Thyroid gland (tissue), 4 donors: ENCODE results near the gene EML5.

Experiments used
- CTCF ChIP-seq, 6 experiments: fragments of 200-600 bp in 3 of 6; fragments of 450-650 bp in 3 of 6; sonication (generic) in 3 of 6; IDR thresholded peaks; one replicate each; pipeline ENCODE4 v1.5.1; 2016 to 2019; ENCODE audit warnings: antibody characterized with exemption in 6 of 6, mild to moderate bottlenecking in 2 of 6, inconsistent platforms in 1 of 6, moderate library complexity in 1 of 6
- POLR2A ChIP-seq, 2 donors: fragments of 450-650 bp; IDR thresholded peaks; one replicate each; pipeline ENCODE4 v1.6.1; 2017; ENCODE audit warnings: antibody characterized with exemption in 2 of 2, mild to moderate bottlenecking in 2 of 2, moderate library complexity in 1 of 2

DNA sequence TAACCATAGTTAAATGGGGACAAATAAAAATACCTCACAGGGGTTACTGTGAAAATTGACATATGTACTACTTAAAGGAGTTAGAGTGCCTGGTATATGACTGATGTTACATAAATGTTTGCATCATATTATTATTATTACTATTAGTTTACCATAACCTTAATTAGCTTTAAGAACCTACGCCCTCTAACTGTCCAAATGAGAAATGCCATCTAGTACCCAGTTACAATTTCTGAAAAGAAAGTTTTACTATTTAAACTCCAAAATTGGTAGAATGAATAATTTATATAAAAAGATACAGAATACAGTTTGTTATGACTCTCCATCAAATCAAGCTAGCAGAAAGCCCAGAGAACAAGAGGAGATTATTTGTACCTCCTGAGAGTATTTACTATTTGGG, 42.3 kb downstream of the EML5 start:
- TF ChIP-seq CTCF (IDR thresholded peaks at IDR 0.05) (no peak), POLR2A (IDR thresholded peaks at IDR 0.05) (no peak)
